H9 (cell line): ENCODE results near the gene POLN. TPM values are rescaled to one million over a fixed set of nuclear protein-coding genes. Genes with fewer than 3 reads are reported as not detected.

Experiments used
- DNase-seq: peaks from one replicate; pipeline ENCODE4 v3.0.0-alpha.2; 2017
- H2AFZ ChIP-seq: one replicate; pipeline ENCODE4 v1.6.1; 2013; ENCODE audit warnings: mild to moderate bottlenecking, low read length, control low read depth, moderate library complexity
- H2AK5ac ChIP-seq: 2 replicates; pipeline ENCODE4 v1.6.1; 2013; ENCODE audit warnings: low read length, control low read depth, mixed read lengths; ENCODE audit not compliant: insufficient read length
- H2BK120ac ChIP-seq: one replicate; pipeline ENCODE4 v1.6.1; 2013; ENCODE audit warnings: low read depth, mild to moderate bottlenecking, low read length, control low read depth, inconsistent platforms; ENCODE audit not compliant: poor library complexity, severe bottlenecking
- H2BK12ac ChIP-seq: 2 replicates; pipeline ENCODE4 v1.6.1; 2013; ENCODE audit warnings: low read length, control low read depth, mixed read lengths, low read depth; ENCODE audit not compliant: insufficient read length
- H2BK15ac ChIP-seq: 2 replicates; pipeline ENCODE4 v1.6.1; 2013; ENCODE audit warnings: low read depth, low read length, control low read depth
- H2BK20ac ChIP-seq: one replicate; pipeline ENCODE4 v1.6.1; 2013; ENCODE audit warnings: low read depth, mild to moderate bottlenecking, low read length, control low read depth, inconsistent platforms; ENCODE audit not compliant: poor library complexity, severe bottlenecking
- H2BK5ac ChIP-seq: 2 replicates; pipeline ENCODE4 v1.6.1; 2013; ENCODE audit warnings: low read length, control low read depth, mixed read lengths; ENCODE audit not compliant: insufficient read length
- H3K14ac ChIP-seq: 2 replicates; pipeline ENCODE4 v1.6.1; 2013; ENCODE audit warnings: low read length, control low read depth; ENCODE audit not compliant: insufficient read depth
- H3K18ac ChIP-seq: 2 replicates; pipeline ENCODE4 v1.6.1; 2013; ENCODE audit warnings: low read depth, mild to moderate bottlenecking, mixed read lengths, low read length, control low read depth; ENCODE audit not compliant: insufficient read length
- H3K23ac ChIP-seq: 2 replicates; pipeline ENCODE4 v1.6.1; 2013; ENCODE audit warnings: low read length, control low read depth, mixed read lengths, low read depth; ENCODE audit not compliant: insufficient read length
- H3K23me2 ChIP-seq: 2 replicates; pipeline ENCODE4 v1.6.1; 2013; ENCODE audit warnings: low read depth, mild to moderate bottlenecking, mixed read lengths, low read length, control low read depth; ENCODE audit not compliant: insufficient read length, poor library complexity, severe bottlenecking
- H3K27ac ChIP-seq: 2 replicates; pipeline ENCODE4 v1.5.1; 2013; ENCODE audit warnings: low read length, control low read depth, mixed read lengths, low read depth; ENCODE audit not compliant: insufficient read length
- H3K27me3 ChIP-seq: 2 replicates; pipeline ENCODE4 v1.6.1; 2013; ENCODE audit warnings: low read length, control low read depth, inconsistent platforms; ENCODE audit not compliant: insufficient read depth
- H3K4ac ChIP-seq: 2 replicates; pipeline ENCODE4 v1.6.1; 2013; ENCODE audit warnings: low read depth, mild to moderate bottlenecking, control low read depth, inconsistent platforms, low read length, moderate library complexity
- H3K4me1 ChIP-seq: 2 replicates; pipeline ENCODE4 v1.6.1; 2013; ENCODE audit warnings: low read length, control low read depth, inconsistent platforms; ENCODE audit not compliant: insufficient read depth
- H3K4me2 ChIP-seq: 2 replicates; pipeline ENCODE4 v1.6.1; 2013; ENCODE audit warnings: low read length, control low read depth, mixed read lengths; ENCODE audit not compliant: insufficient read length, insufficient read depth
- H3K56ac ChIP-seq: 2 replicates; pipeline ENCODE4 v1.6.1; 2013; ENCODE audit warnings: low read depth, mild to moderate bottlenecking, mixed read lengths, low read length, control low read depth; ENCODE audit not compliant: insufficient read length
- H3K79me1 ChIP-seq: 2 replicates; pipeline ENCODE4 v1.6.1; 2013; ENCODE audit warnings: low read depth, mild to moderate bottlenecking, moderate library complexity, low read length, control low read depth, inconsistent platforms; ENCODE audit not compliant: insufficient read depth, poor library complexity, severe bottlenecking
- H3K79me2 ChIP-seq: 2 replicates; pipeline ENCODE4 v1.6.1; 2013; ENCODE audit warnings: low read length, control low read depth, inconsistent platforms; ENCODE audit not compliant: insufficient read depth
- H3K9ac ChIP-seq: 2 replicates; pipeline ENCODE4 v1.6.1; 2013; ENCODE audit warnings: low read length, control low read depth, mixed read lengths; ENCODE audit not compliant: insufficient read length; ENCODE audit errors: extremely low read depth
- H3K9me3 ChIP-seq: one replicate; pipeline ENCODE4 v1.6.1; 2013; ENCODE audit warnings: low read depth, low read length, inconsistent platforms; ENCODE audit not compliant: control insufficient read depth
- H3T11ph ChIP-seq: one replicate; pipeline ENCODE4 v1.6.1; 2013; ENCODE audit warnings: mild to moderate bottlenecking, low read length, control low read depth, inconsistent platforms
- H4K20me1 ChIP-seq: one replicate; pipeline ENCODE4 v1.6.1; 2013; ENCODE audit not compliant: control insufficient read depth, insufficient read length, insufficient read depth
- H4K5ac ChIP-seq: 2 replicates; pipeline ENCODE4 v1.6.1; 2013; ENCODE audit warnings: low read depth, mild to moderate bottlenecking, mixed read lengths, low read length, control low read depth; ENCODE audit not compliant: insufficient read length
- H4K8ac ChIP-seq: replicated peaks from 2 replicates; pipeline ENCODE4 v1.6.1; 2013; ENCODE audit warnings: low read length, control low read depth, mixed read lengths, low read depth; ENCODE audit not compliant: insufficient read length
- H4K91ac ChIP-seq: 2 replicates; pipeline ENCODE4 v1.6.1; 2013; ENCODE audit warnings: low read depth, mild to moderate bottlenecking, moderate library complexity, mixed read lengths, low read length, control low read depth; ENCODE audit not compliant: insufficient read length
- H3K27ac Mint-ChIP-seq, 3 experiments: 2 replicates in 2 of 3; 3 replicates in 1 of 3; pipeline ENCODE4 v1.8.0; 2020 to 2021; ENCODE audit warnings: mixed read lengths in 3 of 3, mild to moderate bottlenecking in 1 of 3, moderate library complexity in 1 of 3
- H3K27me3 Mint-ChIP-seq: 2 replicates; pipeline ENCODE4 v1.8.0; 2021; ENCODE audit warnings: low read depth, mild to moderate bottlenecking, moderate library complexity, mixed read lengths
- H3K36me3 Mint-ChIP-seq, 3 experiments: 2 replicates in 2 of 3; 3 replicates in 1 of 3; pipeline ENCODE4 v1.8.0; 2020 to 2021; ENCODE audit warnings: low read depth in 3 of 3, mixed read lengths in 3 of 3; ENCODE audit not compliant: insufficient read depth in 1 of 3
- H3K4me1 Mint-ChIP-seq, 2 experiments: 2 replicates each; pipeline ENCODE4 v1.8.0; 2020; ENCODE audit warnings: mixed read lengths in 2 of 2
- H3K4me3 Mint-ChIP-seq, 2 experiments: 2 replicates in 1 of 2; 3 replicates in 1 of 2; pipeline ENCODE4 v1.8.0; 2020 to 2021; ENCODE audit warnings: mild to moderate bottlenecking in 2 of 2, mixed read lengths in 2 of 2, moderate library complexity in 1 of 2
- H3K9me3 Mint-ChIP-seq, 2 experiments: 2 replicates in 1 of 2; 3 replicates in 1 of 2; pipeline ENCODE4 v1.8.0; 2020; ENCODE audit warnings: mild to moderate bottlenecking in 2 of 2, mixed read lengths in 2 of 2, moderate library complexity in 1 of 2
- CTCF ChIP-seq: fragments of 200-600 bp; sonication (generic); conservative IDR thresholded peaks from 3 replicates; pipeline ENCODE4 v1.8.0; 2021; ENCODE audit warnings: antibody characterized with exemption, mild to moderate bottlenecking
- WGBS: extraction: QIAGEN DNeasy Blood & Tissue Kit; methylation state at CpG from one replicate; pipeline ENCODE4 v1.1.7; 2013; ENCODE audit warnings: missing lambda C conversion rate, low lambda C conversion rate, mixed read lengths; ENCODE audit not compliant: insufficient read length; ENCODE audit errors: extremely low coverage; 5-methylcytosine and 5-hydroxymethylcytosine counted together
- total RNA-seq: library from RNA; stranded (reverse); gene quantifications from 2 replicates; pipeline ENCODE4 v1.2.1, GENCODE V29; 2021

Gene POLN
- total RNA-seq, 1 experiment from 2014 or later = 0.74 TPM

GRCh38 chr4:2266181-2266580 is 24.3 kb upstream of the POLN start:
- H3K27ac ChIP-seq = no peak overlapping the region
- no peak overlapping the region for H4K91ac ChIP-seq
- no peak overlapping the region for H2AFZ ChIP-seq
- WGBS = no CpG with 5 or more reads among the region's 8 CpGs
- H2AK5ac ChIP-seq = no peak overlapping the region
- H3K9me3 Mint-ChIP-seq = no peaks in the 10 kb centered on the region
- H2BK15ac ChIP-seq = no peak overlapping the region
- H2BK12ac ChIP-seq = no peak overlapping the region
- no peaks in the 10 kb centered on the region for H3K79me1 ChIP-seq
- no peak overlapping the region for H2BK5ac ChIP-seq
- no peak overlapping the region for H3K56ac ChIP-seq
- H3K23ac ChIP-seq = no peak overlapping the region
- H3K36me3 Mint-ChIP-seq = no peaks in the 10 kb centered on the region
- no peak overlapping the region for H2BK120ac ChIP-seq
- no peaks in the 10 kb centered on the region for H3K9me3 ChIP-seq
- no peak overlapping the region for H4K5ac ChIP-seq
- TF ChIP-seq CTCF = no peak
- H2BK20ac ChIP-seq = no peak overlapping the region
- H3K79me2 ChIP-seq = no peaks in the 10 kb centered on the region
- peaks cover 15 to 24% of the 10 kb centered on the region in 2 experiments for H3K4me1 Mint-ChIP-seq
- H3K18ac ChIP-seq = no peak overlapping the region
- H4K8ac ChIP-seq = no peak overlapping the region
- peaks cover 2% of the 10 kb centered on the region; the same call in 1 of the 2 replicates for H3K4me1 ChIP-seq
- H3K4me3 Mint-ChIP-seq = no peak overlapping the region
- H3T11ph ChIP-seq = no peak overlapping the region
- no peak for DNase-seq
- peaks cover 1% of the 10 kb centered on the region for H3K23me2 ChIP-seq
- H3K4me2 ChIP-seq = no peak overlapping the region
- H3K27ac Mint-ChIP-seq = no peak overlapping the region
- no peaks in the 10 kb centered on the region for H4K20me1 ChIP-seq
- no peak overlapping the region for H3K4ac ChIP-seq
- no peak overlapping the region for H3K9ac ChIP-seq
- H3K14ac ChIP-seq = no peak overlapping the region
- no peaks in the 10 kb centered on the region for H3K27me3 Mint-ChIP-seq
- H3K27me3 ChIP-seq = no peaks in the 10 kb centered on the region
